K562 (cell line): Measurements from ENCODE around the gene RPS27. TPM values are rescaled to one million over a fixed set of nuclear protein-coding genes. Genes with fewer than 3 reads are reported as not detected.
A peak's percentile ranks its signal among the peaks of the same experiment; 100 is the strongest.

Source experiments
- CEBPB ChIP-seq: fragments of 450-650 bp; IDR thresholded peaks from 2 replicates; pipeline ENCODE4 v1.6.1; 2016; ENCODE audit warnings: missing genetic modification characterization, missing compliant biosample characterization
- HNRNPLL ChIP-seq: fragments of 200-400 bp; formaldehyde crosslinking; IDR thresholded peaks from 2 replicates; pipeline ENCODE4 v1.6.1; 2017; ENCODE audit warnings: low read length, low read depth, mild to moderate bottlenecking; ENCODE audit not compliant: poor library complexity, severe bottlenecking
- ZNF224 ChIP-seq: sonication (generic); formaldehyde crosslinking; IDR thresholded peaks from 2 replicates; pipeline ENCODE4 v1.8.0; 2022; ENCODE audit warnings: mild to moderate bottlenecking, missing genetic modification reagents
- ZNF274 ChIP-seq: IDR thresholded peaks from 2 replicates; pipeline ENCODE4 v1.6.1; 2011; ENCODE audit warnings: low read depth, mild to moderate bottlenecking, low read length, moderate library complexity, borderline replicate concordance
- ZNF3 ChIP-seq: fragments of 250-450 bp; sonication (Bioruptor Pico); IDR thresholded peaks from 2 replicates; pipeline ENCODE4 v1.5.0; 2021; ENCODE audit warnings: mild to moderate bottlenecking, moderate library complexity
- ZNF696 ChIP-seq: fragments of 250-450 bp; sonication (Bioruptor Pico); conservative IDR thresholded peaks from 2 replicates; pipeline ENCODE4 v1.4.0; 2020; ENCODE audit warnings: mild to moderate bottlenecking, moderate library complexity
- ZSCAN29 ChIP-seq: fragments of 450-650 bp; IDR thresholded peaks from 2 replicates; pipeline ENCODE4 v1.6.1; 2017
- polyA plus RNA-seq, 8 experiments: library from polyadenylated mRNA; depleted of rRNA in 4 of 8; stranded (reverse) in 5 of 8; unstranded in 3 of 8; fragments of >200 nt; fragmentation: Nextera tagmentation in 2 of 8; fragmentation: Illumina TruSeq in 1 of 8; extraction: Ambion mirVana in 2 of 8; extraction: Trizol in 1 of 8; gene quantifications; 2 replicates each; pipeline versions ENCODE4 v1.2.1 to v1.2.3, GENCODE V29; 2011 to 2014; ENCODE audit warnings: inconsistent platforms in 1 of 8, missing spikeins in 1 of 8
- total RNA-seq, 7 experiments: library from RNA; depleted of rRNA in 6 of 7; stranded (reverse); fragments of >200 nt in 6 of 7; fragmentation: Illumina TruSeq in 2 of 7; extraction: Trizol in 2 of 7; gene quantifications; 2 replicates each; pipeline versions ENCODE4 v1.2.1 to v1.2.3, GENCODE V29; 2011 to 2021; ENCODE audit warnings: low replicate concordance in 1 of 7
- TF ChIP-seq, protein P1 (sequence below): fragments of 250-450 bp; sonication (Bioruptor Pico); IDR thresholded peaks from 2 replicates; pipeline ENCODE4 v1.9.0; 2021; ENCODE audit warnings: mild to moderate bottlenecking
- TF ChIP-seq, protein P2 (sequence below): fragments of 450-650 bp; IDR thresholded peaks from 2 replicates; pipeline ENCODE4 v1.7.0; 2016; ENCODE audit warnings: borderline replicate concordance
- TF ChIP-seq, protein P3 (sequence below): fragments of 450-650 bp; IDR thresholded peaks from 2 replicates; pipeline ENCODE4 v1.6.1; 2016; ENCODE audit warnings: antibody characterized with exemption
- TF ChIP-seq, protein P4 (sequence below): IDR thresholded peaks from 2 replicates; pipeline ENCODE4 v1.6.1; 2011; ENCODE audit not compliant: insufficient read length; ENCODE audit errors: extremely low read depth
- TF ChIP-seq, protein P5 (sequence below): sonication (generic); formaldehyde crosslinking; IDR thresholded peaks from 2 replicates; pipeline ENCODE4 v1.8.0; 2022; ENCODE audit warnings: missing genetic modification reagents, mild to moderate bottlenecking, borderline replicate concordance
- TF ChIP-seq, protein P6 (sequence below): sonication (generic); formaldehyde crosslinking; IDR thresholded peaks from 2 replicates; pipeline ENCODE4 v1.8.0; 2023; ENCODE audit warnings: missing genetic modification reagents, mild to moderate bottlenecking, borderline replicate concordance

RPS27 gene
- total and polyA plus RNA-seq, 9 of the 15 experiments (the other 6 are each of a cell fraction or from before 2014, with no cell fraction given), result 2,091 to 9,377 (median 6,706) TPM

DNA sequence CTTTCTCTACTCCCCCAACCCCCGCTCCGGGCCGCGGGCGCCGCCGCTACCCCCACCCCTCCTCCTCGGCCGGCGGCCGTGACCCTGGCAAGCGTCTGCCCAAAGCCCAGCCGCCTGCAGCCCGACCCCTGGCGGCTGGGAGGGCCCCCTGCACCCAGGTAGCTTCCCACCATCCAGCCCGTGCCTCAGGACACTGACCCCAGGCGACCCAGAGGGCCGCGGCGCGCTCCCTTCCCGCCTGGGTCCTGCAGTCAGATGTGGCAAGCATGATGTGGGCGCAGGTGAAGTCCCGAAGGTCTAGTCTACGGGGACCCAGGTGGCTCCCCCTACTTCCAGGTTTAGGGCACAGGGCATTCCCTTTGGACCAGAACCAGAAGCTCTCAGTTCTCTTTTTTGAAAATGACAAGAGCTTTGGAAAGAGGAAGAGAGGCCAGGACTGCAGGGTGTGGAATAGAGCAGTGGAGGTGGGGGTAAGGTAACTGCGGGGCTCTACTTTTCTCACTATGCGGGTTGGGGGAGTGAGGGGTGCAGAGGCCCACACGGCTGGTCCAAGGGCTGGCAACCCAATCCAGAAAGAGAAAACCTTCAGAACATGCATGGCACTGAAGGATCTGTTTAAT, 43.8 kb upstream of the RPS27 start, which contains the start of gene DENND4B (continued):
- TF ChIP-seq, protein P1, sequence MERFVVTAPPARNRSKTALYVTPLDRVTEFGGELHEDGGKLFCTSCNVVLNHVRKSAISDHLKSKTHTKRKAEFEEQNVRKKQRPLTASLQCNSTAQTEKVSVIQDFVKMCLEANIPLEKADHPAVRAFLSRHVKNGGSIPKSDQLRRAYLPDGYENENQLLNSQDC (CRISPR knock-in tag), result no peak
- TF ChIP-seq, protein P2, sequence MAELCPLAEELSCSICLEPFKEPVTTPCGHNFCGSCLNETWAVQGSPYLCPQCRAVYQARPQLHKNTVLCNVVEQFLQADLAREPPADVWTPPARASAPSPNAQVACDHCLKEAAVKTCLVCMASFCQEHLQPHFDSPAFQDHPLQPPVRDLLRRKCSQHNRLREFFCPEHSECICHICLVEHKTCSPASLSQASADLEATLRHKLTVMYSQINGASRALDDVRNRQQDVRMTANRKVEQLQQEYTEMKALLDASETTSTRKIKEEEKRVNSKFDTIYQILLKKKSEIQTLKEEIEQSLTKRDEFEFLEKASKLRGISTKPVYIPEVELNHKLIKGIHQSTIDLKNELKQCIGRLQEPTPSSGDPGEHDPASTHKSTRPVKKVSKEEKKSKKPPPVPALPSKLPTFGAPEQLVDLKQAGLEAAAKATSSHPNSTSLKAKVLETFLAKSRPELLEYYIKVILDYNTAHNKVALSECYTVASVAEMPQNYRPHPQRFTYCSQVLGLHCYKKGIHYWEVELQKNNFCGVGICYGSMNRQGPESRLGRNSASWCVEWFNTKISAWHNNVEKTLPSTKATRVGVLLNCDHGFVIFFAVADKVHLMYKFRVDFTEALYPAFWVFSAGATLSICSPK, result no peak
- TF ChIP-seq, protein P3, sequence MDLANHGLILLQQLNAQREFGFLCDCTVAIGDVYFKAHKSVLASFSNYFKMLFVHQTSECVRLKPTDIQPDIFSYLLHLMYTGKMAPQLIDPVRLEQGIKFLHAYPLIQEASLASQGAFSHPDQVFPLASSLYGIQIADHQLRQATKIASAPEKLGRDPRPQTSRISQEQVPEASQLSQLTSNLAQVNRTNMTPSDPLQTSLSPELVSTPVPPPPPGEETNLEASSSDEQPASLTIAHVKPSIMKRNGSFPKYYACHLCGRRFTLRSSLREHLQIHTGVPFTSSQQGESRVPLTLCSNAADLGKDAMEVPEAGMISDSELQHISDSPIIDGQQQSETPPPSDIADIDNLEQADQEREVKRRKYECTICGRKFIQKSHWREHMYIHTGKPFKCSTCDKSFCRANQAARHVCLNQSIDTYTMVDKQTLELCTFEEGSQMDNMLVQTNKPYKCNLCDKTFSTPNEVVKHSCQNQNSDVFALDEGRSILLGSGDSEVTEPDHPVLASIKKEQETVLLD, result no peak
- no peak for TF ChIP-seq ZNF696 (CRISPR knock-in tag)
- TF ChIP-seq, protein P4, sequence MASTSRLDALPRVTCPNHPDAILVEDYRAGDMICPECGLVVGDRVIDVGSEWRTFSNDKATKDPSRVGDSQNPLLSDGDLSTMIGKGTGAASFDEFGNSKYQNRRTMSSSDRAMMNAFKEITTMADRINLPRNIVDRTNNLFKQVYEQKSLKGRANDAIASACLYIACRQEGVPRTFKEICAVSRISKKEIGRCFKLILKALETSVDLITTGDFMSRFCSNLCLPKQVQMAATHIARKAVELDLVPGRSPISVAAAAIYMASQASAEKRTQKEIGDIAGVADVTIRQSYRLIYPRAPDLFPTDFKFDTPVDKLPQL, result no peak
- TF ChIP-seq, protein P5, sequence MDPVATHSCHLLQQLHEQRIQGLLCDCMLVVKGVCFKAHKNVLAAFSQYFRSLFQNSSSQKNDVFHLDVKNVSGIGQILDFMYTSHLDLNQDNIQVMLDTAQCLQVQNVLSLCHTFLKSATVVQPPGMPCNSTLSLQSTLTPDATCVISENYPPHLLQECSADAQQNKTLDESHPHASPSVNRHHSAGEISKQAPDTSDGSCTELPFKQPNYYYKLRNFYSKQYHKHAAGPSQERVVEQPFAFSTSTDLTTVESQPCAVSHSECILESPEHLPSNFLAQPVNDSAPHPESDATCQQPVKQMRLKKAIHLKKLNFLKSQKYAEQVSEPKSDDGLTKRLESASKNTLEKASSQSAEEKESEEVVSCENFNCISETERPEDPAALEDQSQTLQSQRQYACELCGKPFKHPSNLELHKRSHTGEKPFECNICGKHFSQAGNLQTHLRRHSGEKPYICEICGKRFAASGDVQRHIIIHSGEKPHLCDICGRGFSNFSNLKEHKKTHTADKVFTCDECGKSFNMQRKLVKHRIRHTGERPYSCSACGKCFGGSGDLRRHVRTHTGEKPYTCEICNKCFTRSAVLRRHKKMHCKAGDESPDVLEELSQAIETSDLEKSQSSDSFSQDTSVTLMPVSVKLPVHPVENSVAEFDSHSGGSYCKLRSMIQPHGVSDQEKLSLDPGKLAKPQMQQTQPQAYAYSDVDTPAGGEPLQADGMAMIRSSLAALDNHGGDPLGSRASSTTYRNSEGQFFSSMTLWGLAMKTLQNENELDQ (CRISPR knock-in tag), result no peak
- TF ChIP-seq ZNF274, result no peak
- TF ChIP-seq ZNF224 (CRISPR knock-in tag), result no peak
- TF ChIP-seq, protein P6, sequence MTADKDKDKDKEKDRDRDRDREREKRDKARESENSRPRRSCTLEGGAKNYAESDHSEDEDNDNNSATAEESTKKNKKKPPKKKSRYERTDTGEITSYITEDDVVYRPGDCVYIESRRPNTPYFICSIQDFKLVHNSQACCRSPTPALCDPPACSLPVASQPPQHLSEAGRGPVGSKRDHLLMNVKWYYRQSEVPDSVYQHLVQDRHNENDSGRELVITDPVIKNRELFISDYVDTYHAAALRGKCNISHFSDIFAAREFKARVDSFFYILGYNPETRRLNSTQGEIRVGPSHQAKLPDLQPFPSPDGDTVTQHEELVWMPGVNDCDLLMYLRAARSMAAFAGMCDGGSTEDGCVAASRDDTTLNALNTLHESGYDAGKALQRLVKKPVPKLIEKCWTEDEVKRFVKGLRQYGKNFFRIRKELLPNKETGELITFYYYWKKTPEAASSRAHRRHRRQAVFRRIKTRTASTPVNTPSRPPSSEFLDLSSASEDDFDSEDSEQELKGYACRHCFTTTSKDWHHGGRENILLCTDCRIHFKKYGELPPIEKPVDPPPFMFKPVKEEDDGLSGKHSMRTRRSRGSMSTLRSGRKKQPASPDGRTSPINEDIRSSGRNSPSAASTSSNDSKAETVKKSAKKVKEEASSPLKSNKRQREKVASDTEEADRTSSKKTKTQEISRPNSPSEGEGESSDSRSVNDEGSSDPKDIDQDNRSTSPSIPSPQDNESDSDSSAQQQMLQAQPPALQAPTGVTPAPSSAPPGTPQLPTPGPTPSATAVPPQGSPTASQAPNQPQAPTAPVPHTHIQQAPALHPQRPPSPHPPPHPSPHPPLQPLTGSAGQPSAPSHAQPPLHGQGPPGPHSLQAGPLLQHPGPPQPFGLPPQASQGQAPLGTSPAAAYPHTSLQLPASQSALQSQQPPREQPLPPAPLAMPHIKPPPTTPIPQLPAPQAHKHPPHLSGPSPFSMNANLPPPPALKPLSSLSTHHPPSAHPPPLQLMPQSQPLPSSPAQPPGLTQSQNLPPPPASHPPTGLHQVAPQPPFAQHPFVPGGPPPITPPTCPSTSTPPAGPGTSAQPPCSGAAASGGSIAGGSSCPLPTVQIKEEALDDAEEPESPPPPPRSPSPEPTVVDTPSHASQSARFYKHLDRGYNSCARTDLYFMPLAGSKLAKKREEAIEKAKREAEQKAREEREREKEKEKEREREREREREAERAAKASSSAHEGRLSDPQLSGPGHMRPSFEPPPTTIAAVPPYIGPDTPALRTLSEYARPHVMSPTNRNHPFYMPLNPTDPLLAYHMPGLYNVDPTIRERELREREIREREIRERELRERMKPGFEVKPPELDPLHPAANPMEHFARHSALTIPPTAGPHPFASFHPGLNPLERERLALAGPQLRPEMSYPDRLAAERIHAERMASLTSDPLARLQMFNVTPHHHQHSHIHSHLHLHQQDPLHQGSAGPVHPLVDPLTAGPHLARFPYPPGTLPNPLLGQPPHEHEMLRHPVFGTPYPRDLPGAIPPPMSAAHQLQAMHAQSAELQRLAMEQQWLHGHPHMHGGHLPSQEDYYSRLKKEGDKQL, result no peak
- peak; percentile 21 for TF ChIP-seq HNRNPLL
- TF ChIP-seq CEBPB (tag), result no peak
- no peak for TF ChIP-seq ZSCAN29
- TF ChIP-seq ZNF3 (CRISPR knock-in tag), result no peak
